Neural progenitor cell (in vitro differentiated cells): ENCODE results near the gene SMIM36. TPM values are rescaled to one million over a fixed set of nuclear protein-coding genes. Genes with fewer than 3 reads are reported as not detected.
"Not testable (repeated sequence)": the region's sequence is repeated elsewhere in the genome, so short reads cannot be mapped to it uniquely, and the experiment has no call there.

Source experiments
- DNase-seq: peaks from one replicate; pipeline ENCODE4 v3.0.0-alpha.2; 2016; ENCODE audit warnings: low spot score
- H2AFZ ChIP-seq: fragments of 200-600 bp; sonication (generic); replicated peaks from 2 replicates; pipeline ENCODE4 v1.6.1; 2016; ENCODE audit warnings: antibody characterized with exemption
- H3F3A ChIP-seq: fragments of 200-600 bp; sonication (generic); 2 replicates; pipeline ENCODE4 v1.6.1; 2016; ENCODE audit warnings: antibody characterized with exemption, low read depth
- H3K27ac ChIP-seq: fragments of 200-600 bp; sonication (generic); 2 replicates; pipeline ENCODE4 v1.5.1; 2016; ENCODE audit warnings: mild to moderate bottlenecking
- H3K27me3 ChIP-seq: fragments of 200-600 bp; sonication (generic); 2 replicates; pipeline ENCODE4 v1.6.1; 2016; ENCODE audit warnings: mild to moderate bottlenecking, moderate library complexity
- H3K36me3 ChIP-seq: fragments of 200-600 bp; sonication (generic); 2 replicates; pipeline ENCODE4 v1.5.1; 2016
- H3K4me1 ChIP-seq: fragments of 200-600 bp; sonication (generic); 2 replicates; pipeline ENCODE4 v1.6.1; 2016; ENCODE audit warnings: mixed run types
- H3K4me2 ChIP-seq: fragments of 200-600 bp; sonication (generic); 2 replicates; pipeline ENCODE4 v1.6.1; 2016
- H3K4me3 ChIP-seq: fragments of 200-600 bp; sonication (generic); 2 replicates; pipeline ENCODE4 v1.5.1; 2016
- H3K79me2 ChIP-seq: fragments of 200-600 bp; sonication (generic); 2 replicates; pipeline ENCODE4 v1.6.1; 2016; ENCODE audit warnings: low read depth
- H3K9ac ChIP-seq: fragments of 200-600 bp; sonication (generic); 2 replicates; pipeline ENCODE4 v1.6.1; 2016
- H3K9me3 ChIP-seq: fragments of 200-600 bp; sonication (generic); 2 replicates; pipeline ENCODE4 v1.5.1; 2016; ENCODE audit warnings: low read depth
- H4K20me1 ChIP-seq: fragments of 200-600 bp; sonication (generic); 2 replicates; pipeline ENCODE4 v1.6.1; 2016; ENCODE audit warnings: low read depth
- H3K27ac Mint-ChIP-seq: 3 replicates; pipeline ENCODE4 v1.8.0; 2021; ENCODE audit warnings: mixed read lengths
- H3K27me3 Mint-ChIP-seq: 2 replicates; pipeline ENCODE4 v1.8.0; 2022; ENCODE audit warnings: low read depth, mild to moderate bottlenecking, inconsistent platforms, moderate library complexity, mixed read lengths; ENCODE audit not compliant: insufficient read depth
- H3K36me3 Mint-ChIP-seq: 3 replicates; pipeline ENCODE4 v1.8.0; 2021; ENCODE audit warnings: mixed read lengths
- H3K4me1 Mint-ChIP-seq: 3 replicates; pipeline ENCODE4 v1.8.0; 2021; ENCODE audit warnings: mixed read lengths
- H3K4me3 Mint-ChIP-seq: 3 replicates; pipeline ENCODE4 v1.8.0; 2021; ENCODE audit warnings: mild to moderate bottlenecking, moderate library complexity, mixed read lengths
- H3K9me3 Mint-ChIP-seq: 3 replicates; pipeline ENCODE4 v1.8.0; 2020; ENCODE audit warnings: mixed read lengths
- EZH2 ChIP-seq: fragments of 200-600 bp; sonication (generic); IDR thresholded peaks from 2 replicates; pipeline ENCODE4 v1.6.1; 2017; ENCODE audit warnings: antibody characterized with exemption, mild to moderate bottlenecking, moderate library complexity
- EZH2phosphoT487 ChIP-seq: fragments of 200-600 bp; sonication (generic); IDR thresholded peaks from 2 replicates; pipeline ENCODE4 v1.6.1; 2017; ENCODE audit warnings: antibody characterized with exemption
- small RNA-seq: library from RNA; depleted of rRNA; stranded (forward); fragments of <200 nt; gene quantifications from one replicate; pipeline ENCODE3, GENCODE V24; 2015
- total RNA-seq: library from RNA; depleted of rRNA; stranded (reverse); fragments of >200 nt; gene quantifications from 2 replicates; pipeline ENCODE4 v1.2.3, GENCODE V29; 2015; ENCODE audit warnings: low replicate concordance
- TF ChIP-seq, protein P1 (sequence below): fragments of 200-600 bp; sonication (generic); IDR thresholded peaks from 2 replicates; pipeline ENCODE4 v1.5.1; 2017; ENCODE audit warnings: antibody characterized with exemption, mild to moderate bottlenecking

SMIM36 gene
- total RNA-seq, 1 donor from 2014 or later = not detected

GRCh38 chr17:55405600-55405999 is 105.7 kb downstream of the SMIM36 start:
- no peaks in the 10 kb centered on the region for H3K79me2 ChIP-seq
- H3K27ac Mint-ChIP-seq = no peak overlapping the region
- H3K9me3 ChIP-seq = no peaks in the 10 kb centered on the region
- no peak overlapping the region for H3K27ac ChIP-seq
- H3K9me3 Mint-ChIP-seq = no peaks in the 10 kb centered on the region
- H3K4me2 ChIP-seq = no peak overlapping the region
- H3K36me3 ChIP-seq = peaks cover 22% of the 10 kb centered on the region
- no peaks in the 10 kb centered on the region for H3K4me1 ChIP-seq
- no peak overlapping the region for H2AFZ ChIP-seq
- H3K27me3 ChIP-seq = no peaks in the 10 kb centered on the region
- H3K4me3 ChIP-seq = no peak overlapping the region
- peaks cover 27% of the 10 kb centered on the region for H3K36me3 Mint-ChIP-seq
- H3K4me1 Mint-ChIP-seq = no peaks in the 10 kb centered on the region
- no peaks in the 10 kb centered on the region for H3K27me3 Mint-ChIP-seq
- TF ChIP-seq, protein P1, sequence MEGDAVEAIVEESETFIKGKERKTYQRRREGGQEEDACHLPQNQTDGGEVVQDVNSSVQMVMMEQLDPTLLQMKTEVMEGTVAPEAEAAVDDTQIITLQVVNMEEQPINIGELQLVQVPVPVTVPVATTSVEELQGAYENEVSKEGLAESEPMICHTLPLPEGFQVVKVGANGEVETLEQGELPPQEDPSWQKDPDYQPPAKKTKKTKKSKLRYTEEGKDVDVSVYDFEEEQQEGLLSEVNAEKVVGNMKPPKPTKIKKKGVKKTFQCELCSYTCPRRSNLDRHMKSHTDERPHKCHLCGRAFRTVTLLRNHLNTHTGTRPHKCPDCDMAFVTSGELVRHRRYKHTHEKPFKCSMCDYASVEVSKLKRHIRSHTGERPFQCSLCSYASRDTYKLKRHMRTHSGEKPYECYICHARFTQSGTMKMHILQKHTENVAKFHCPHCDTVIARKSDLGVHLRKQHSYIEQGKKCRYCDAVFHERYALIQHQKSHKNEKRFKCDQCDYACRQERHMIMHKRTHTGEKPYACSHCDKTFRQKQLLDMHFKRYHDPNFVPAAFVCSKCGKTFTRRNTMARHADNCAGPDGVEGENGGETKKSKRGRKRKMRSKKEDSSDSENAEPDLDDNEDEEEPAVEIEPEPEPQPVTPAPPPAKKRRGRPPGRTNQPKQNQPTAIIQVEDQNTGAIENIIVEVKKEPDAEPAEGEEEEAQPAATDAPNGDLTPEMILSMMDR = no peak
- TF ChIP-seq EZH2phosphoT487 (no peak), EZH2 (no peak)
- no peaks in the 10 kb centered on the region for H3F3A ChIP-seq
- H3K9ac ChIP-seq = no peak overlapping the region
- no peak overlapping the region for H3K4me3 Mint-ChIP-seq
- DNase-seq = no peak
- H4K20me1 ChIP-seq = peaks cover 3% of the 10 kb centered on the region

DNA sequence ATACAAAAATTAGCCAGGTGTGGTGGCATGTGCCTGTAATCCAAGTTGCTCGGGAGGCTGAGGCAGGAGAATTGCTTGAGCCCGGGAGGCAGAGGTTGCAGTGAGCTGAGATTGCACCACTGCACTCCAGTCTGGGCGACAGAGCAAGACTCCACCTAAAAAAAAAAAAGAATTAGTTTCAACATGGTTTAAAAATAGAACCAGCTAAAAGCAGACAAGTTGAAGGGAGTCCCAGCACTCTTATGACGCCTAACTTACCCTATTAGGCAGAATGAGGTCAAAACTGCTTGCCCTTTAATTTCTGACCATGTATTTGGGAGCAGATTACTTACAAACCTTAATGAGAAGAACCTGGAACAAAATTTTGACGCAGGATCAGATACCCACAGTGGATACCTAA is 107.1 kb downstream of the SMIM36 start:
- peaks cover 12% of the 10 kb centered on the region for H3K36me3 ChIP-seq
- not testable (repeated sequence) for H3K27ac ChIP-seq, H3K4me3 Mint-ChIP-seq, H3K4me1 Mint-ChIP-seq, H3K9me3 ChIP-seq, DNase-seq, H3K79me2 ChIP-seq, H3K4me2 ChIP-seq, H3F3A ChIP-seq, H3K27me3 Mint-ChIP-seq, H3K27me3 ChIP-seq, H3K4me1 ChIP-seq, H3K4me3 ChIP-seq, H4K20me1 ChIP-seq, H3K9me3 Mint-ChIP-seq, H3K9ac ChIP-seq, H3K27ac Mint-ChIP-seq, H2AFZ ChIP-seq
- H3K36me3 Mint-ChIP-seq = peaks cover 27% of the 10 kb centered on the region

DNA sequence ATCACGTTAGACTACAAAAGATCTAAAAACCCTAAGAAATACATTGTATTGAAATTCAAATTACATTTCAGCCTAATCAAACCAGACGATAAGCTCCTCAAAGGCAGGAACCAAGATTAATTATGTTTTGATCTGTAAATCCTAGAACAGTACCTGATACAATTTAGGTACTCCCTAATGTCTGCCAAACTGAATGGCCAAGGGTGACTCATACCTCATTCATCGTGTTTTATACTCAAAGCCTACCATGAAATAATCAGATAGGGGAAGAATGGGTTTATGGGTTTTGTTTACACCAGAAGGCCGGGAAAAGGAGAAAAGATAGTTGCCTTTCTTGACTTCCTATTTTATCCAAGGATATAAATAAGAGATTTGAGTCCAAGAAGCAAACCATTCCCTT is 108.9 kb downstream of the SMIM36 start:
- H3K27me3 Mint-ChIP-seq = no peaks in the 10 kb centered on the region
- no peaks in the 10 kb centered on the region for H3K9me3 ChIP-seq
- TF ChIP-seq EZH2 = no peak
- TF ChIP-seq EZH2phosphoT487 = no peak
- TF ChIP-seq, protein P1 = no peak
- no peaks in the 10 kb centered on the region for H3K4me1 Mint-ChIP-seq
- no peak for DNase-seq
- H3K27ac Mint-ChIP-seq = no peak overlapping the region
- H3K4me2 ChIP-seq = no peak overlapping the region
- no peak overlapping the region for H3K4me3 Mint-ChIP-seq
- no peak overlapping the region for H3K4me3 ChIP-seq
- no peaks in the 10 kb centered on the region for H3K9me3 Mint-ChIP-seq
- H4K20me1 ChIP-seq = no peaks in the 10 kb centered on the region
- H2AFZ ChIP-seq = no peak overlapping the region
- H3F3A ChIP-seq = no peaks in the 10 kb centered on the region
- H3K36me3 Mint-ChIP-seq = peaks cover 31% of the 10 kb centered on the region
- no peaks in the 10 kb centered on the region for H3K79me2 ChIP-seq
- peaks cover 8% of the 10 kb centered on the region for H3K36me3 ChIP-seq
- H3K27me3 ChIP-seq = no peaks in the 10 kb centered on the region
- H3K9ac ChIP-seq = no peak overlapping the region
- no peaks in the 10 kb centered on the region for H3K4me1 ChIP-seq
- H3K27ac ChIP-seq = no peak overlapping the region

Small RNAs within 50 kb of the gene (small RNA-seq; reads per million reads assigned to genes)
- not detected for gene RNU6-1249P

Other genes with a start within 250 kb of the SMIM36 start
- 0.06 and 0.11 TPM in 2 replicates for gene HLF, start 246.5 kb downstream of the SMIM36 start, total RNA-seq
- gene MMD, start 89.6 kb downstream of the SMIM36 start, total RNA-seq = 73.7 and 122 TPM in 2 replicates
- 0.59 and 1.2 TPM in 2 replicates for gene TMEM100, start 211.4 kb upstream of the SMIM36 start, total RNA-seq
- 26.5 and 30.4 TPM in 2 replicates for gene PCTP, start 239.6 kb upstream of the SMIM36 start, total RNA-seq